ENCODE results near the gene TMIE. TPM values are rescaled to one million over a fixed set of nuclear protein-coding genes. Genes with fewer than 3 reads are reported as not detected.

Gene TMIE
- total and polyA plus RNA-seq, 9 of the 15 experiments (the other 6 are each of a cell fraction or from before 2014, with no cell fraction given), result not detected

DNA sequence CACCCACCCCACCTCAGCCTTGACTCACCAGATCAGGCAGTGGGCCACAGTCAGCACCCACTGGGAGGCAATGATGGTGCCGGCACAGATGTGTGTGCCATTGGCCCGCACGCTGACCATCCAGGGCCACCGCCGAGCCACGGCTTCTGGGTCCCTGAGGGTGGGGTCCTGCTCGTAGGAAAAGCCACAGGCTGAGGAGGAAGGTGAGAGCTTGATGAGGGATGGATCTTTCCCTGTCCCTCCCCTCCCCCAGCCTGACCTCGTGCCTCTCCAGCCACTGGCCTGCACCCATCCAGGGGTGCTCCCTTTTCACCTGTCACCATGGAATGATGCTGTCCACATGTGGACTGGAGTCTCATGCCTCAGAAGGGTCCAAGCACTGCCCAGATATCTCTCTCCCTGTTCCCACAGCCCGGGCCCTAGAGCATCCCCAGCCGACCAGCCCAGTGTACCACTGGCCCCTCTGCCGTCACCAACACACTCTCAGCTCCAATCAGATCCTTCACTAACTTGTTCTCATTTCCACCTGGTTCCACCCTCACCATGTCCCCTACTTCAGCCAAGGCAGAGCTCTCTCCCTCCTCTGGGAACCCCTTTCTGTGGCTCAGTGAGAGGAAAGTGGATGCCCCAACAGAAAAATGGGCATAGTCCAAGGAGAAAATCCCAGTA, 14.4 kb downstream of the TMIE start (continued):
- TF ChIP-seq, protein P1, sequence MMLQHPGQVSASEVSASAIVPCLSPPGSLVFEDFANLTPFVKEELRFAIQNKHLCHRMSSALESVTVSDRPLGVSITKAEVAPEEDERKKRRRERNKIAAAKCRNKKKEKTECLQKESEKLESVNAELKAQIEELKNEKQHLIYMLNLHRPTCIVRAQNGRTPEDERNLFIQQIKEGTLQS (IDR thresholded peaks at IDR 0.05), result no peak
- TF ChIP-seq, protein P1 (CRISPR knock-in tag; conservative IDR thresholded peaks at IDR 0.05), result no peak
- TF ChIP-seq PCBP1 (IDR thresholded peaks at IDR 0.05; ENCODE audit: low read depth, low read length, poor library complexity, severe bottlenecking), result no peak
- TF ChIP-seq ARID3A (IDR thresholded peaks at IDR 0.05; ENCODE audit: borderline replicate concordance, low read depth, low read length), result no peak
- TF ChIP-seq, protein P2, sequence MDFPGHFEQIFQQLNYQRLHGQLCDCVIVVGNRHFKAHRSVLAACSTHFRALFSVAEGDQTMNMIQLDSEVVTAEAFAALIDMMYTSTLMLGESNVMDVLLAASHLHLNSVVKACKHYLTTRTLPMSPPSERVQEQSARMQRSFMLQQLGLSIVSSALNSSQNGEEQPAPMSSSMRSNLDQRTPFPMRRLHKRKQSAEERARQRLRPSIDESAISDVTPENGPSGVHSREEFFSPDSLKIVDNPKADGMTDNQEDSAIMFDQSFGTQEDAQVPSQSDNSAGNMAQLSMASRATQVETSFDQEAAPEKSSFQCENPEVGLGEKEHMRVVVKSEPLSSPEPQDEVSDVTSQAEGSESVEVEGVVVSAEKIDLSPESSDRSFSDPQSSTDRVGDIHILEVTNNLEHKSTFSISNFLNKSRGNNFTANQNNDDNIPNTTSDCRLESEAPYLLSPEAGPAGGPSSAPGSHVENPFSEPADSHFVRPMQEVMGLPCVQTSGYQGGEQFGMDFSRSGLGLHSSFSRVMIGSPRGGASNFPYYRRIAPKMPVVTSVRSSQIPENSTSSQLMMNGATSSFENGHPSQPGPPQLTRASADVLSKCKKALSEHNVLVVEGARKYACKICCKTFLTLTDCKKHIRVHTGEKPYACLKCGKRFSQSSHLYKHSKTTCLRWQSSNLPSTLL (IDR thresholded peaks at IDR 0.05), result no peak
- no peak for TF ChIP-seq ZBTB8A (IDR thresholded peaks at IDR 0.05; ENCODE audit: partially characterized antibody)
- TF ChIP-seq ZNF124 (CRISPR knock-in tag; IDR thresholded peaks at IDR 0.05), result no peak
- no peak for TF ChIP-seq CBX2 (IDR thresholded peaks at IDR 0.05; ENCODE audit: insufficient read depth, low read length, poor library complexity, severe bottlenecking)

All from K562 (cell line).